Spinal cord (tissue), 10 donors: ENCODE data around the gene C7orf57. TPM values are rescaled to one million over a fixed set of nuclear protein-coding genes. Genes with fewer than 3 reads are reported as not detected.

Experiments used
- DNase-seq, 6 donors: peaks; one replicate each; pipeline versions ENCODE4 v3.0.0 to v3.0.0-alpha.2; 2013 to 2015; ENCODE audit warnings: low spot score in 6 of 6, low read depth in 4 of 6
- H3K27ac ChIP-seq: one replicate; pipeline ENCODE4 v1.5.1; 2013; ENCODE audit warnings: low read depth, low read length, control low read depth
- H3K27me3 ChIP-seq: one replicate; pipeline ENCODE4 v1.6.1; 2013; ENCODE audit warnings: low read length; ENCODE audit not compliant: control insufficient read depth, insufficient read depth
- H3K36me3 ChIP-seq: one replicate; pipeline ENCODE4 v1.6.1; 2013; ENCODE audit warnings: low read length; ENCODE audit not compliant: control insufficient read depth, insufficient read depth
- H3K4me1 ChIP-seq: one replicate; pipeline ENCODE4 v1.6.1; 2013; ENCODE audit warnings: low read length; ENCODE audit not compliant: control insufficient read depth, insufficient read depth
- H3K4me3 ChIP-seq: one replicate; pipeline ENCODE4 v1.5.1; 2013; ENCODE audit warnings: low read depth, low read length, control low read depth
- H3K9me3 ChIP-seq: one replicate; pipeline ENCODE4 v1.6.1; 2013; ENCODE audit warnings: low read length; ENCODE audit not compliant: control insufficient read depth, insufficient read depth
- WGBS: methylation state at CpG from one replicate; pipeline ENCODE4 v1.1.5; 2013; ENCODE audit warnings: missing lambda C conversion rate; ENCODE audit not compliant: insufficient coverage; 5-methylcytosine and 5-hydroxymethylcytosine counted together
- polyA plus RNA-seq, 2 donors: library from polyadenylated mRNA; unstranded; fragments of 120-200 nt; gene quantifications; one replicate each; pipeline ENCODE4 v1.2.1, GENCODE V29; 2013; ENCODE audit not compliant: insufficient read length in 2 of 2
- total RNA-seq, 2 donors: library from RNA; depleted of rRNA in 1 of 2; stranded (reverse); fragments of 120-200 nt in 1 of 2; fragments of >200 nt in 1 of 2; gene quantifications; one replicate each; pipeline versions ENCODE4 v1.2.3 to v1.2.4, GENCODE V29; 2013 to 2014
- donor health status: healthy.

C7orf57 gene
- total and polyA plus RNA-seq, 4 donors = 1.8 to 7.9 (median 4.6) TPM

DNA sequence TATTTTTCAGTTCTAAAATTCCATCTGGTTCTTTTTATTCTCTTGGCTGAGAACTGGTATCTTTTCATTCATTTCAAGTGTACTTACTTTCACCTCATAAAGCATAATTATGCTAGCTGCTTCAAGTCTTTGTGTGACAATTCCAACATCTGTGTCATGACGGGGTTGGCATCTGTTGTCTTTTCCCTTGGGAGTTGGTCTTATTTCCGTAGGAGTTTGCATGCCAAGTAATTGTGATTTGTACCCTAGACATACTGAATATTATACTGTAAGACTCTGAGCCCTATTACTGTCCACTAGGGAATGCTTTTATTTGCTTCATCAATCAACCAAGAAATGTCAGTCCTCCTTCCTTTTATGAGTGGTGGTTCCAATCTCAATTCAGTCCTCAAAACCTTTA is 31.3 kb upstream of the C7orf57 start:
- H3K36me3 ChIP-seq = no peaks in the 10 kb centered on the region
- no peaks in the 10 kb centered on the region for H3K9me3 ChIP-seq
- WGBS = no CpG with 5 or more reads among the region's 2 CpGs
- no peaks in the 10 kb centered on the region for H3K27me3 ChIP-seq
- no peak overlapping the region for H3K27ac ChIP-seq
- H3K4me3 ChIP-seq = no peak overlapping the region
- peak in 1 of 6 donors; percentile 86 for DNase-seq
- peaks cover 4% of the 10 kb centered on the region for H3K4me1 ChIP-seq

DNA sequence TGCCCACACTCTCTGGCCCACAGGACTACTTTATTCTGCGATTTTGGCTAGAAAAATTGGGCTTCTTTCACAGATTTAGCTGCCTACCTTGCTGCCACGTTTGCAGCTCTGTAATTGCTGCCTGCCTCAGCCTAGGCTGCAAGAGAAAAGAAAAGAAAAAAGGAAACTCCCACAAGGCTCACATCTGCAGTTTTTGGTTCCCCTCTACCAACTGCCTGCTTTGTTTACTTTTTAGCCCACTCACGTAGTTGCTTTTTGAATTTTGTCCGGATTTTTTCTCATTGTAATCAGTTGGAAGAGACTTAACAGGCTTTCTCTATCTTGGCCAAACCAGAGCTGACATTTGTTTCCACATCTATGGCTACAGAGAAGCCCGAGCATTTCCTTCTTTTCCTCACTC is 30.7 kb upstream of the C7orf57 start:
- no peaks in the 10 kb centered on the region for H3K36me3 ChIP-seq
- no peaks in the 10 kb centered on the region for H3K27me3 ChIP-seq
- no peaks in the 10 kb centered on the region for H3K9me3 ChIP-seq
- no peak overlapping the region for H3K27ac ChIP-seq
- peaks cover 4% of the 10 kb centered on the region for H3K4me1 ChIP-seq
- peak in 1 of 6 donors; percentile 59 for DNase-seq
- 35% methylated on average over 3 of the region's 5 CpGs for WGBS
- no peak overlapping the region for H3K4me3 ChIP-seq

DNA sequence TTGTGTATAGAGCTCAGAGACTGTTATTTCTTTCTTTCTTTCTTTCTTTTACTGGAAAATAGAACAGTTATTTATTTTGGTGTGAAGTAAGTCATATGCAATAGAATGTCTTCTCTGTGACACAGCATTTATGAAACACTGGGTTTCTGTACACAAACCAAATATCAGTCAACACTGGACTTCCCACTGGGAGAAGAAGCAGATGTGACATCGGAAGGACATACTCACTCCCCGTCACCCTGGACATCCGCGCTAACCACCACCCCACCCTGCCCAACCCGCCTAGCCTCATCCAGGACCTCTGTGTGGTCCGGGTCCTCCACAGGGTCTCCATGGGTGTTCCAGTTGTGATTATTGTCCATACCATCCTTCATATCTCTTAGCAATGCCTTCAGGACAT is 28.5 kb upstream of the C7orf57 start:
- no peaks in the 10 kb centered on the region for H3K36me3 ChIP-seq
- no peak overlapping the region for H3K4me3 ChIP-seq
- H3K27me3 ChIP-seq = no peaks in the 10 kb centered on the region
- WGBS = 82% methylated on average over 5 of the region's 6 CpGs
- H3K9me3 ChIP-seq = no peaks in the 10 kb centered on the region
- H3K4me1 ChIP-seq = peaks cover 4% of the 10 kb centered on the region
- no peak for DNase-seq
- no peak overlapping the region for H3K27ac ChIP-seq

DNA sequence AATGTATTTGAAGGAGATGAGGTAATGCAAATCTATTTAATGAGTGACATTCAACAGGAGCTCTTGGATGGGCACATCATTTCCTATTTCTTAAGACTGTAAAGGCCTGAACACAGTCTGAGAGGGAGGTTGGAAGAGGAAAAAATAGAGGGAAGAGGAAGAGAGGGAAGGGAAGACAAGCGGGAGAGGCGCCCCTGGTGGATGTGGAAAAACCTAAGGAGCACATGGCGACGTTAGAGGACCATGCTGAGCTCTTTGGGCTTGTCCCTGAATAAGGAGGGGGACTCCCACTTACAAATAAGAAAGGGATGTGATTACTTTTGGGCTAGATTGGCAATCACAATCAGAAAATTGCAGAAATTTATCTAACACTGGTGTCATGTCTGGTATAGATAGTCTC is 26.1 kb upstream of the C7orf57 start:
- Histone ChIP-seq H3K9me3 (no peaks in the 10 kb centered on the region), H3K4me1 (peaks cover 3% of the 10 kb centered on the region), H3K27ac (no peak overlapping the region), H3K36me3 (no peaks in the 10 kb centered on the region), H3K4me3 (no peak overlapping the region), H3K27me3 (no peaks in the 10 kb centered on the region)
- DNase-seq = no peak
- WGBS = 66% methylated on average over 4 of the region's 4 CpGs

DNA sequence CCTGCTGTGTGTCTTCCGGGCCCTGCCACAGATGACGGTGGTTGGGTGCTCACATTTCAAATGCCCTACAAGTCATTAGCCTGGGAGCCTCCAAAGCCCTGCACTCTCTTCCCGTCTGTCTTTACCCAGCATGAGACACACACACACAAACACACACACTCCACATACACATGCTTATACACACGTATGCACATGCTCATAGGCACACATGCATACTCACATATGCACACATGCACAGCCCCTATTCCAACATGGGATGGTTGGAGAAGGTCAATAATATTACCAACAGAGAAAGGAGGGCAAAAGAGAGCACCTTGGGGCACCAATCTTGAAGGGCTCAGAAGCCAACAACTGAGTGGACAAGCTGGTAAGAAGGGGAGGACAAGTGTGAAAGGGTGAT is 25.4 kb upstream of the C7orf57 start:
- Histone ChIP-seq H3K36me3 (no peaks in the 10 kb centered on the region), H3K4me3 (no peak overlapping the region), H3K9me3 (no peaks in the 10 kb centered on the region), H3K27me3 (no peaks in the 10 kb centered on the region), H3K4me1 (no peaks in the 10 kb centered on the region), H3K27ac (no peak overlapping the region)
- WGBS = 92% methylated on average over 3 of the region's 4 CpGs
- DNase-seq = no peak

DNA sequence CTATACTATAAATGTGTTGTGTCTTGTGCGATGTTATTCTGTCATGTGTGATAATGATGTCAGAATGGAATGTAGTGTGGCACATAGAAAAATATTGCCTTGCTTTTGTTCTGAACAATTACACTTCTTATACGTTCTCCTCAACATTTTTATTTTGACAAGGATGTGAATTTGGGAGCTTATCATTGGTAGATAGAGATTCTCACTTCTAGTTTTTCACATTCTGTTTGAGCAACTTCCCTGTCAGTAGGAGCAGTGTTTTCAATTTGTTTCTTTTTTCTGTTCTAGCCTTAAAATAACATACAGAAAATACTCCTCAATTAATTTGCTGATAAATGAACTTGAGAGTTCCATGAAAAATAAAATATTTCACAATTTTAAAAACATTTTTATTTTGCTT is 24.0 kb upstream of the C7orf57 start:
- Histone ChIP-seq H3K4me3 (no peak overlapping the region), H3K27ac (no peak overlapping the region), H3K4me1 (no peaks in the 10 kb centered on the region), H3K27me3 (no peaks in the 10 kb centered on the region), H3K36me3 (no peaks in the 10 kb centered on the region), H3K9me3 (no peaks in the 10 kb centered on the region)
- WGBS = no CpG with 5 or more reads among the region's 2 CpGs
- no peak for DNase-seq

DNA sequence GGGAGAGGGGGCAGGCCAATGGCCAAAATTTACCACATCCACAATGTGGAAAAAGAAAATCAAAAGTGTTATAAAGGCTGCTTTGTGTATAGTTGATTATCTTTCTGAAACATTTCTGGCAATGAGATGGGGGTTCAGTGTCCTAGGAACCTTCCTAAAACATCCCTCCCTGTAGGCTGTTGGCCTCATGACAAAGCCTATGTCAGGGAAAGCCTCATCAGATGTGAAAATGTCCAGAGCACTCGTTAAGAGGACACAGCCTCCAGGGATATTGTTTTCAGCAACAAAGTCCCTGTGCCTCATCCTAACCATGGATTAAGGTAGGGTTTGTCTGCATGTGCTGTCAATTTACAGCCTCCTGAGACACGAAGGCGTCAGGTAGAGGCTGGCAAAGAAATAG is 23.4 kb upstream of the C7orf57 start:
- Histone ChIP-seq H3K27me3 (no peaks in the 10 kb centered on the region), H3K4me1 (no peaks in the 10 kb centered on the region), H3K27ac (no peak overlapping the region), H3K4me3 (no peak overlapping the region), H3K36me3 (no peaks in the 10 kb centered on the region), H3K9me3 (no peaks in the 10 kb centered on the region)
- no peak for DNase-seq
- 100% methylated on average over 1 of the region's 3 CpGs for WGBS

DNA sequence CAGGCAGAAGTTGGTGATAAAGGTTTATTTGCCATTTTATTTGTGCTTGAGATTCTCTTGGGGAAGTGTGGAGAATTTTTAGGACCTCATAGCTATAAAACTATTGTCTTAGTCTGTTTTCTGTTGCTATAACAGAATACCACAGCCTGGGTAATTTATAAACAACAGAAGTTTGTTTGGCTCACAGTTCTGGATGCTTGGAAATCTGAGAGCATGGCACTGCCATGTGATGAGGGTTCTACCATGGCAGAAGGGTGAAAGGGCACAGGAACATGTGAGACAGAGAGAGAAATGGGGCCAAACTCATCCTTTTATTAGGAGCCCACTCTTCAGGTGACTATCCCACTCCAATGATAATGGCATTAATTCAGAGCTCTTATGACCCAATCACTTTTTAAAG is 18.7 kb upstream of the C7orf57 start:
- H3K4me3 ChIP-seq = no peak overlapping the region
- no peaks in the 10 kb centered on the region for H3K4me1 ChIP-seq
- DNase-seq = no peak
- no peaks in the 10 kb centered on the region for H3K27me3 ChIP-seq
- H3K27ac ChIP-seq = no peak overlapping the region
- no peaks in the 10 kb centered on the region for H3K9me3 ChIP-seq
- H3K36me3 ChIP-seq = no peaks in the 10 kb centered on the region

DNA sequence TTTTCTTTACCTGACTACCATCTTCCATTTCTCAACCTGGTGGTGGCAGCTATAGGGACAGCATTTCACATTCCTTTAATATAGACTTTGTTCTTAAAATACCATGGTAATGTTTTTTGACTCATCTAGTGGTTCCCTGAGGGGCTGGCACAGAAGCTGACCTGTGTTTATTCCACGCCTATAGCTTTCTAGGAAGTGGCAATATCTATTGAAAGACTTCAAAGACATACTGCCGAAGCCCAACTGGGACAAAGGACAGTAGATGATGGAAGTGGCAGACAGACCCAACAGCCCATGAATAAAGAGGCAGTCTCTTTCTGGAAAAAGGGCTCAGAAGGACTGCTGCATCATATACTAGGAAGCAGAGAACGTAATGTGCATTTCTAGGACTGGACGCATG is 17.7 kb upstream of the C7orf57 start:
- H3K4me1 ChIP-seq = no peaks in the 10 kb centered on the region
- DNase-seq = no peak
- H3K4me3 ChIP-seq = no peak overlapping the region
- H3K27ac ChIP-seq = no peak overlapping the region
- H3K9me3 ChIP-seq = no peaks in the 10 kb centered on the region
- H3K36me3 ChIP-seq = no peaks in the 10 kb centered on the region
- H3K27me3 ChIP-seq = no peaks in the 10 kb centered on the region
- 88% methylated on average over 4 of the region's 4 CpGs for WGBS

DNA sequence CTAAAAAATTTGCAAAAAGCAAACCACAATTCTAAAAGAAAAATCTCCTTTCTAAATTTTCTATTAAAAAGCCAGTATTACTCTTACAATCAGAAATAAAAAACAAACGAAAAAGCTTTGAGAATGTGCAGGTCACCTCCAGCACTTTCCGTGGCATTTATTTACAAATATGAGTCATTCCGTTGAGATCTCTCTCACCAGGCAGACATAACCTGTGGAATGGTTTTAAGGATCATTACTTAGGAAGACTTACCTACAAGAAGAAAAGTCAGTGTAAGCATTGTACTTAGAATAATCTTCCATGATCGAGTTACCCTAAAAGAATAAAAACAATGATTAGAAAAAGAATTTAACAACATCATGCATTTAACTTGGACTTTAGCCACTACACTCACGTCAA is 9.7 kb upstream of the C7orf57 start:
- Histone ChIP-seq H3K36me3 (no peaks in the 10 kb centered on the region), H3K27ac (no peak overlapping the region), H3K4me1 (no peaks in the 10 kb centered on the region), H3K4me3 (no peak overlapping the region), H3K9me3 (no peaks in the 10 kb centered on the region), H3K27me3 (no peaks in the 10 kb centered on the region)
- DNase-seq = no peak
- WGBS = no CpG with 5 or more reads among the region's 5 CpGs
